GM15510 (cell line): ENCODE data around the gene NKIRAS2.

Experiments used
- POLR2A ChIP-seq: IDR thresholded peaks from 3 replicates; pipeline ENCODE4 v1.6.1; 2011; ENCODE audit warnings: borderline replicate concordance; ENCODE audit not compliant: insufficient read length; ENCODE audit errors: extremely low read depth

NKIRAS2 gene

DNA sequence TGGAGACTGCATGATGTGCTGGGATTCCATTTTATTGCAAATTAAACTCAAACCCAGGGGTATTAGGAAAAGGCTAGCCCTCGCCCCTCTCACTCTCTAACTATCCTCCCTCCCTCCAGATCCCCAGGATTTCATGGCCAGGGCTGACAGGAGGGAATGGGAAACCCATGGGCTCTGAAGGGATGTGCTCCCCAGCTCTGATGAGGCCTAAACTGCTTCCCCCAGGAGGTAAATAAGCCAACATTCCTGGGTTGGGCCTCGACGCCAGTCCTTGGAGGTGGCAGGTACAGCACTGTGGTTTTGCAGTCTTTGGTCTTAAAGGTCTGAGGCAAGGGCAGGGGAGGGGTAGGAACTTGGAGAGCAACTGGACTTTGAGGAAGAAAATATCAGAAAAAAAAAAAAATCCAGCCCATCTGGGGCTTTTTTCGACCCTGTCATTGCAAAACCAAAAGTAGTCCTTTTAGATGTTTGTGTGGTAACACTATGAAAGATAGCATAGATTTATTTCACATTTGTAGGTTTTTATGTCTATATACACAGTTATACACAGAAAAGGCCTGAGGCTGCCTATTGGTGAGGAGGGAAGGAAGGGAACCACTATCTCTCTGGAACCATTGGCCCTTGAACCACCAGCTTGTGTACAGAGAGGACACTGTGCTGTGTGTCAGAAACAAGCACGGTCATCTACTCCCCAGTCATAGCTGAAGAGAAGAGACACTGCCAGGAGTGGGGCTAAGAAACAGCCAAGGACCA, 18.5 kb downstream of the NKIRAS2 start:
- no peak for TF ChIP-seq POLR2A

DNA sequence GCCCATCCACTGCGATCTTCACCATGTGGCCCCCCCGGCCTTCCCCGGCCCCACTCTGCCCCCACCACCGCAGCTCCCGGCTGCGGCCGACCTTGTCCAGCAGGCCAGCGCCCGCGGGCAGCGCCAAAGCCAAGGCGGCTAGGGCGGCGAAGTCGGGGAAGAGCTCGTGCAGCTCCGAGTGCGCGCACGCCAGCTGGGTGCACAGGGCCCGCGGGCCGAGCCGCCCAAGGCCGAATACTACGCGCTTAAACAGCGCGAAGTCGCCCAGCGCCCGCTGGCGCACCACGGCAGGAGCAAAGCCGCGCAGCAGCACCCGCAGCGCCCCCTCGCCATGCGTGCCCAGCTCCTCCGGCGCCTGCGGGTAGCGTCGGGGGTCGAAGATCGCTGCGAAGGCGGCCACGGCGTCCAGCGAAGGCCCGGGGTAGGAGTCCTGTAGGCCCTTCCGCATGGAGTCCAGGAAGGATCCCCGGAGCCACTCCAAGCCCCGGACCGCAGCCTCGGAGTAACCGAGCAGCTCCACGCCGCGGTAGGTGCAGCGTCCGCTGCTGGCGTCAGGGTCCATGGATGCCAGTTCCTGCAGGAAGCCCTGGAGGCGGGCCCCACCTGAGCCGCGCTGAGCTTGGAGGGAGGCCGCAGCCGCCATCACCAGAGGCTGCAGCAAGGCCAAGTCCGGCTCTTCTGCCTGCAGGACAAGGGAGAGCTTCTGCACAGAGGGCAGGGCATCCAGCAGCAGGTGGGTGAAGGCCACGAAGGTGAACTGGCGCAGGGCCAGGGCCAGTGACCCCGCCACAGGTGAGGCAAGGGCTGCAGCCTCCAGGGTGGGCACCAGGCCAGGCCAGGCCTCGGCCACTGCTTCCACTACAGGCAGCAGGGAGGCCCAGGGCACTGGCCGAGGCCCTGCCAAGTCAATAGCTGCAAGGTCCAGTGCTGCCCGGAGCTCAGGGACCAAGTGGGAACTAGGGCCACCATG, 20.2 kb downstream of the NKIRAS2 start:
- no peak for TF ChIP-seq POLR2A

DNA sequence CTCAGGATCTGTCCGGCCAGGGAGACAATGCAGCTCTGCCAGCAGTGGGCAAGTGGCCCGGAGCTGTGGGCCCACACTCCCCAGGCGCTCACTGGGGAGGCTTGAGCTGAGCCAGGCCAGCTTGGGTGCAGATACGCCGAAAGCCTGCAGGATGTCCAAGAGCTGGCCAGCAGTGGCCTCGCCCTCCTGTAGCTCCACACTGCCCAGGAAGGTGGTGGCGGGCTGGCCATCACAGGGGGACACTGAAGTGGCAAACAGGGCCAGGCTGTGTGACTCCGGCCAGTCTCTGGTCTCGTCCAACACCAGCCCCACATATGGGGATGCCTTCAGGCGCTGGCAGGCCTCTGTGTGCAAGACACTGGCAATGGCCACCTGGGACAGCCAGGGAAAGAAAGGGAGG, 20.9 kb downstream of the NKIRAS2 start:
- no peak for TF ChIP-seq POLR2A

DNA sequence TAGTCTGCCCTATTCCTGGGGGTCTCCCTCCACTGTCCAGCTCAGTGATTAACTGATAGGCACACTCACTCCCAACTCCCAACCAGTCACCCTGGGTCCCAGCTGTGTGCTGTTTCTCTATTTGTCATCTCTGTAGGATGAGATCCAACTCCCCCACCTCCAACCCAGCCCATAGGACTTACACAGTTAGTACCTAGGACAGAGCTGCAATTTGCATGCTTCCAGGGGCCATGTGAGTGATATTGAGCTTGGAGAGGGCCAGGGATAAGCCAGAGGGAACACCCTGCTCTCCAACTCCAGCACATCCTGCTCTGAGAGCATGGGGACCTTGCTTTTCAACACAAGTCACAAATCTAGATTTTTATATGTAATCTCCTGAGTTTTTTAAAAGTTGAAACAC, 21.7 kb downstream of the NKIRAS2 start:
- no peak for TF ChIP-seq POLR2A

DNA sequence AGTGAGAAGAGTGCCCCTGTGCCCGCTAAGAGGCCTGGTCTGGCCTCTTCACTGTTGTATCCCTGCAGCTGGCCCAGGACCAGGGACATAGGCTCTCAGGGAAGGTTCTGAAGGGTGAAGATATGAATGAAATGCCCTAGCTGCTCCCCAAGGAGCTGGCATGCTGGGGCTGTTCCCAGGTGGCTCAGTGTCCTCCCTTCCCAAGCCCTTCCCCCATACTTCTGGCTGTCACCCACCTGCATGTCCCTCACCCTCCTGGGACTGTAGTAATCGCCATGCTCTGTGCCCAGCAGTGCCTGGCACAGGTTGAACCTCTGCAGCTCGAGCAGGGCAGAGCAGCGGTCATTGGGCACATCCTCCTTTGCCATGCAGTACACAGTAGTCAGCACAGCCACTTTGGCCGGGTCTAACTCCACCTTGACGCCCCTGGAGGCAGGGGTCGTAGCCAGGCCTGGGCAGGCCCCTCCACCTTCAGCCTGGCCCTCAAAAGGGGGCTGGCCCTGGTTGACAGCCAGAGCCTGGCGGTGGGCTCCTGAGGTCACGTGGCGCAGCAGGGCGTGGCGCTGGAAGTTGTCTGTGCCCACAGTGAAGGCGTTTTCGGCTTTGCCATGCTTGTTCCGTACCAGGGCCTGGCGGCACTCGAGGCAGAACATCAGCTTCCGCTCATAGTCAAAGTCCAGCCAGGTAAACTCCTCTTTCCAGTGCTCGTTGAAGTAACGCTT, 22.9 kb downstream of the NKIRAS2 start:
- TF ChIP-seq POLR2A = no peak

DNA sequence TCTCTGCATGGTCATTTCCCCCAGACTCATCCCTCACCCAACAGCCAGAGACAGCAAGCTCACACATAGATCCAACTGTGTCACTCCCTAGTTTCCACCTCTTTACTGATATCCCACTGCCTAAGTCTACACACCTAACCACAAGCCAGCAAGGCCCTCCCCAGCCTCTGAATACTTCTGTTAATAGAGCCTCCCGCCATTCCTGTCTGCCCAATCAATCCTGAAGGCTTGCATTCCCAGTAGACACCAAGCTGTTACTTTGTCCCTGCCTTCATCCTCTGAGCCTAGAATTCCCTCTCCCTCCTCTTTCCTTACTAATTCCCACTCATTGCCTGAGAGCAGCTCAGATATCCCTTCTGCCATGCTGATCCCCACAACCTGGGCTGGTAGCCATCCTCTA, 25.8 kb downstream of the NKIRAS2 start:
- TF ChIP-seq POLR2A = no peak

DNA sequence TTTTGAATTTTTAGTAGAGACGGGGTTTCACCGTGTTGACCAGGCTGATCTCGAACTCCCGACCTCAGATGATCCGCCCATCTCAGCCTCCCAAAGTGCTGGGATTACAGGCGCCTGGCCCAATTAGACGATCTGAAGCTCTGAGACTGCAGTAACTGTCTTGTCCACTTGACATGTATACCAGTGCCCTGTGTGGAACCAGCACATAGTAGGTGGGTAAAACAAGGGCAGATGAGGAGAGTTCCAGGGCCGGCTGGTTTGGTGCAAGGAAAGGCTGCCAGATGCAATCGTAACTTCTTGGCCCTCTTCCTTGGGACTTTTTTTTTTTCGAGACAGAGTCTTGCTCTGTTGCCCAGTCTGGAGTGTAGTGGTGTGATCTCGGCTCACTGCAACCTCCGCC, 27.5 kb downstream of the NKIRAS2 start:
- TF ChIP-seq POLR2A = no peak

DNA sequence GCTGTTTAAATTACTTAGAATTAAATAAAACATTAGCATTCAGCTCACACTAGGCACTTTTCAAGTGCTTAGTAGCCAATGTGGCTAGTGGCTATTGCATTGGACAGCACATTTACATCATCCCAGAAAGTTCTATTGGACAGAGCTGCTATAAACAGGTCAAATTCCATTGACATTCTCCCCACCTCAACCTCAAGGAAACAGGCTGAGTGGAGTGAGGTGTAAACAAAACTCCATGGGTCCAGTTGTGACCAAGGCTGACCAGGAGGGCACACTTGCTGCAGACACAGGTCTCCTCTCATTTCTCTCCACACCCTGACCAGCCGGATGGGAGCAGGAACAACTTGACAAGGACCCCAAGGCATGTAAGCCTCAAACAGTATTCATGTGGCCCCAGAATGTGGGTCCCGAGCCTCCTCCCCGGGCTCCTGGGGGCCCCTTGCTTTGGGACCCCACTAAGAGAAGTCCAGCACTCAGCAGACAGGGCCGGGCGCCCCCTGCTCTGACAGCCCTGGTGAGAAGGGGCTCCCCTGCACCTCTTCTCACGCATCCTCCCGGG, 30.0 kb downstream of the NKIRAS2 start:
- no peak for TF ChIP-seq POLR2A

DNA sequence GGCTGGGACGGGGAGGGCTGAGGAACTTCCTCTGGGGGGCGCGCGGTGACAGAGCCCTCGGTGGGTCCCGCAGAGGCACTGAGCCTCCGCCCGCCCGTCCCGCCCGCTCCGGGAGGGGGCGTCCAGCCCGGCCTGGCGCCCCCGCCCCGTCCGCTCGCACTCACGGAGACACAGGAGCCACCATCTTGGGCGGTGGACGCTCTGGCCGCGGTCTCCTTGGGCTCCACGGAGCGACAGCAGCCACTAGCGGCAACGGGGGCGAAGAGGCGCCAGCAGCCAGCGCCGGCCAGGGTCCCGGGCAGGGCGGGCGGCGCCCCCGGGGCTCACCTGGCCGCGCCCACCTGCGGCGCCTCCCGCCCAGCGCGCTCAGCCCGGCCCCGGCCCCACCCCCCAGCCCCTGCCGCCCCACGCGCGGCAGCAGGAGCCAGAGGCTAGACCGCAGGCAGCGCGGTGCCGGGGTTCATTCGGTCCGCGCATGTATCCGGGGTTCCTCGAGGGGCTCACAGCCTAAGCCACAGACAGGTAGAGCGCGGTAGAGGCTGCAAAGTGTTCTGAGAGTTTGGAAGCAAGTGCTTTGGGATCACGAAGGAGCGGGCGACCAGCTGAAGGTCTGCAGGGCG, 30.6 kb downstream of the NKIRAS2 start, which contains the start of gene C17orf113:
Gene C17orf113 (minus strand): TSS at position 209 of the 620 bp plus-strand sequence. CDS start 7,225 bp downstream, outside the sequence.
- TF ChIP-seq POLR2A = no peak

DNA sequence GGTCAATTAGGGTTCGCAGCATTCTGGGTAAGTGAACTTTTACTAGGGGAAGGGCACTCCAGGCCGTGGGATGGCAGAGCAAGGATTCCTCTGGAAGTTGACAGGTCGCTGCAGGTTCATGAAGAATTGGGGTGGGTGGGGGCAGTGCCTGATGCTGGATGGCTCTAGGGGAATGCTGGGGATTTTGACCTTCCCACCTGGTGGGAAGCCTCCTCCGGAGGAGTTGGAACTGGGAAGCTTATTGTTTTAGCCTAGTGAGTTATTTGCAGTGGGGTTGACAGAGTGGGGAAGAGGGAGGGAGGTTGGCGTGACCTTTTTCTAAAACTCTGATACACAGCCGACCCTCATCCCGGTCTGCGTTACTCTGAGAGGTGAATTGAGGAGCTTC, 31.1 kb downstream of the NKIRAS2 start:
- no peak for TF ChIP-seq POLR2A

DNA sequence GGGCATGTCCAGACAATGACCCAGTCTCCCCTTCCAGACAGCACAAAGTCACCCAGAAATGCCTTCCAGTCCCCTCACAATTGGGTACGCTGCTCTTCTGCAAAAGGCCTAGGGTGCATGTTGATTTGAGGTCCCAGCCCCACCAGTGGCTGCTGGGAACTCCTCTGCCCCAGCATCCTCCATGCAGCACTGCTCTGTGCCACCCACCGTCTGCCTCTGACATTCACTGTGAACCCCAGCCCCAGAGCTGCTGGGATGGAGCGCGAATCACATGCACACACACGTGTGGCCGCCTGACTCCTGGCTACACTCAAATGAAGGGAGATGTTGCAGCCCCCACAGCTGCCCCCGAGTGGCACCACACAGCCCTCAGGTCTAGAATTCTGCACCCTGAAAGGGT, 31.8 kb downstream of the NKIRAS2 start:
- no peak for TF ChIP-seq POLR2A

DNA sequence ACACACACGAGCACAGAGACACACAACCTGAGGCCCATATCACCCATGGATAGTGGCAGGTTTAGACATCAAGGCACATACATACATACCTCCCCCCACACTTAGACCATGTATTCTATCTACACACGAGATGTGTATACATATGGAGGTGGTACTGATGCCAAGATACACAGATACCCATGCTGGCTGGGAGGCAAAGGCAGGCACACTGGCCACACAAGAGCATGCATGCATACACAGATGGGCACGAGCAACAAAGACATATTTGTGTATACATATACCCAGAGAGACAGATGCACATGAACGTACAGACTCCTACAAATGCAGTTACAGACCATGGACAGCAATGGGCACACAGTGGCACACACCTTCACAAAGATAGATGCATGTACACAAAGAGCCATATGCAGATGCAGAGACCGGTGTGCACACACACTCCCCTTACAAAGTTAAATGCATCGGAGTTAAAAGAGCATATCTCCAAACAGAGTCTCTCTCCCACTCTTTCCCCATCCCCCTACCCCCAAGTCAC, 32.5 kb downstream of the NKIRAS2 start:
- TF ChIP-seq POLR2A = no peak

DNA sequence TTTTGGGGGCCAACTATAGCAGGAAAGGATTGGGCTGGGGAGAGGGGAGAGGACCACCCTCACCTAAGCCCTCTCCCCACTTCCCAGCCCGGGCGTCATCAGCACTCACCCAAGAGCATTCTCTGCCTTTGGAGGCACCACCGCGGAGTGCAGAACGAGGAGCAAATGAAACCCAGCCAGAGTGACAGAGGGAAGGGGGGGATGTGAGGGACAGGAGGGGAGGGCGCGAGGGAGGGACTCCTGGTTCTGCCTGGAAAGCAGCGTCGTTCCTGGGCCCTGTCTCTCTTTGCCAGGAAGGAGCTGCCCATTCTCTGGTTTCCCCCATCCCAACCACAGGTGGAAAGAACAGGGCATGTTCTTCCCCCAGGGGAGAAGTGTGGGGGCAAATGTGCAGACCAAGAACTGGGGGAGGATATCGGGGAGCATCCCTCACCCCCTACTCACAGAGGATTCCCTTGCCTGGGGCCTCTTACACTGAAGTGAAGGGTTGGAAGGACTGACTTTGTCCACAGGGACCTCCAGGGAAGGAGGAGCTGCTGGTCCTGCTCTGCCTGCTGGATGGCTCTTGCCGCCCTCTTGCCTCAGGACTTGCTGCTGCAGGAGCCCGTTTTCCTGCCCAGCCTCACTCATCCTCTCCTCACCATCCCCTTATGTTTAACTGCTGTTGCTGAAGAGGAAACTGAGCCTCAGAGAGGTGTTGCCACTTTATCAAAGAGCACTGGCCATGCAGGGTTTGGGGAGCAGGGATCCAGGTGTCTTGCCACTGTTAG, 34.0 kb downstream of the NKIRAS2 start:
- TF ChIP-seq POLR2A = no peak
